CD14-positive monocyte (primary cell): ENCODE measurements around the gene SPATA32. TPM values are rescaled to one million over a fixed set of nuclear protein-coding genes. Genes with fewer than 3 reads are reported as not detected.

Experiments used
- DNase-seq, 3 donors: peaks; one replicate each; pipeline ENCODE4 v3.0.0-alpha.2; 2011 to 2022
- H2AFZ ChIP-seq: 2 replicates; pipeline ENCODE4 v1.6.0; 2012; ENCODE audit warnings: mild to moderate bottlenecking, low read depth, low read length, inconsistent platforms; ENCODE audit not compliant: insufficient read depth, poor library complexity, severe bottlenecking
- H3K27ac ChIP-seq, 2 donors: 1 replicate in 1 of 2; 2 replicates in 1 of 2; pipeline ENCODE4 v1.5.1; 2012 to 2013; ENCODE audit warnings: low read length in 2 of 2, control low read depth in 1 of 2, inconsistent platforms in 1 of 2, low read depth in 1 of 2, mild to moderate bottlenecking in 1 of 2
- H3K27me3 ChIP-seq, 2 donors: one replicate each; pipeline versions ENCODE4 v1.6.0 to v1.6.1; 2011 to 2013; ENCODE audit warnings: low read length in 2 of 2; ENCODE audit not compliant: control insufficient read depth in 2 of 2, insufficient read depth in 2 of 2
- H3K36me3 ChIP-seq, 2 donors: replicated peaks in 1 of 2; 1 replicate in 1 of 2; 2 replicates in 1 of 2; pipeline versions ENCODE4 v1.5.1 to v1.6.1; 2012 to 2013; ENCODE audit warnings: low read length in 2 of 2, control low read depth in 1 of 2, inconsistent platforms in 1 of 2, mild to moderate bottlenecking in 1 of 2; ENCODE audit not compliant: insufficient read depth in 2 of 2, control insufficient read depth in 1 of 2
- H3K4me1 ChIP-seq, 2 donors: 1 replicate in 1 of 2; 2 replicates in 1 of 2; pipeline versions ENCODE4 v1.5.1 to v1.6.1; 2012 to 2013; ENCODE audit warnings: low read length in 2 of 2, control low read depth in 1 of 2, inconsistent platforms in 1 of 2, mild to moderate bottlenecking in 1 of 2, moderate library complexity in 1 of 2; ENCODE audit not compliant: insufficient read depth in 2 of 2, control insufficient read depth in 1 of 2
- H3K4me2 ChIP-seq: replicated peaks from 2 replicates; pipeline ENCODE3; 2012; ENCODE audit warnings: low read length, moderate library complexity, mild to moderate bottlenecking; ENCODE audit not compliant: poor library complexity, severe bottlenecking; ENCODE audit errors: extremely low read depth
- H3K4me3 ChIP-seq, 3 experiments: fragments of 200-600 bp in 1 of 3; sonication (generic) in 1 of 3; replicated peaks in 1 of 3; 1 replicate in 2 of 3; 2 replicates in 1 of 3; pipeline ENCODE4 v1.5.1; 2011 to 2013; ENCODE audit warnings: low read length in 3 of 3, mild to moderate bottlenecking in 3 of 3, control low read depth in 2 of 3, low read depth in 2 of 3, inconsistent platforms in 1 of 3, moderate library complexity in 1 of 3
- H3K79me2 ChIP-seq: 2 replicates; pipeline ENCODE4 v1.6.0; 2012; ENCODE audit warnings: mild to moderate bottlenecking, control low read depth, inconsistent platforms, low read length, moderate library complexity; ENCODE audit not compliant: insufficient read depth
- H3K9ac ChIP-seq: 2 replicates; pipeline ENCODE4 v1.6.0; 2017; ENCODE audit warnings: low read length, mild to moderate bottlenecking; ENCODE audit not compliant: insufficient read depth, poor library complexity, severe bottlenecking
- H3K9me3 ChIP-seq, 2 donors: replicated peaks in 1 of 2; 1 replicate in 1 of 2; 2 replicates in 1 of 2; pipeline versions ENCODE4 v1.5.1 to v1.6.1; 2012 to 2013; ENCODE audit warnings: low read length in 2 of 2, control low read depth in 1 of 2; ENCODE audit not compliant: control insufficient read depth in 1 of 2, insufficient read depth in 1 of 2
- H4K20me1 ChIP-seq: 2 replicates; pipeline ENCODE4 v1.6.0; 2012; ENCODE audit warnings: mild to moderate bottlenecking, low read length, control low read depth, moderate library complexity; ENCODE audit not compliant: insufficient read depth
- H3K27ac Mint-ChIP-seq, 7 donors: one replicate each; pipeline ENCODE4 v1.8.0; 2020; ENCODE audit warnings: mild to moderate bottlenecking in 7 of 7, mixed read lengths in 7 of 7, moderate library complexity in 6 of 7, inconsistent platforms in 2 of 7
- H3K27me3 Mint-ChIP-seq, 3 donors: one replicate each; pipeline ENCODE4 v1.8.0; 2021 to 2022; ENCODE audit warnings: low read depth in 3 of 3, mild to moderate bottlenecking in 3 of 3, mixed read lengths in 3 of 3, moderate library complexity in 3 of 3, inconsistent platforms in 1 of 3
- H3K36me3 Mint-ChIP-seq, 2 donors: one replicate each; pipeline ENCODE4 v1.8.0; 2020; ENCODE audit warnings: mixed read lengths in 2 of 2, inconsistent platforms in 1 of 2, mild to moderate bottlenecking in 1 of 2
- H3K4me1 Mint-ChIP-seq: one replicate; pipeline ENCODE4 v1.8.0; 2020; ENCODE audit warnings: mild to moderate bottlenecking, mixed read lengths
- H3K4me3 Mint-ChIP-seq, 2 donors: one replicate each; pipeline ENCODE4 v1.8.0; 2020; ENCODE audit warnings: mild to moderate bottlenecking in 2 of 2, mixed read lengths in 2 of 2, moderate library complexity in 1 of 2
- H3K9me3 Mint-ChIP-seq, 7 donors: one replicate each; pipeline ENCODE4 v1.8.0; 2020 to 2022; ENCODE audit warnings: mixed read lengths in 7 of 7, mild to moderate bottlenecking in 6 of 7, moderate library complexity in 6 of 7, inconsistent platforms in 2 of 7
- CTCF ChIP-seq: fragments of 200-600 bp; IDR thresholded peaks from one replicate; pipeline ENCODE4 v1.8.0; 2022; ENCODE audit warnings: antibody characterized with exemption, mild to moderate bottlenecking
- WGBS: methylation state at CpG from one replicate; pipeline ENCODE4 v1.1.5; 2013; ENCODE audit warnings: missing lambda C conversion rate; ENCODE audit not compliant: insufficient coverage; 5-methylcytosine and 5-hydroxymethylcytosine counted together
- intact Hi-C, 2 donors: fragments of 100-400 bp; cut with micrococcal nuclease; formaldehyde crosslinking; loops; one replicate each; pipeline versions ENCODE4 v1.15.0 to v1.15.1; 2023
- polyA plus RNA-seq, 3 donors: library from polyadenylated mRNA; depleted of rRNA in 1 of 3; unstranded in 2 of 3; stranded (reverse) in 1 of 3; fragments of 300-500 nt in 2 of 3; fragments of >200 nt in 1 of 3; fragmentation: Illumina TruSeq in 2 of 3; gene quantifications; 1 replicate in 2 of 3; 2 replicates in 1 of 3; pipeline ENCODE4 v1.2.3, GENCODE V29; 2012 to 2021

Gene SPATA32
- polyA plus RNA-seq, 3 donors, result not detected

DNA sequence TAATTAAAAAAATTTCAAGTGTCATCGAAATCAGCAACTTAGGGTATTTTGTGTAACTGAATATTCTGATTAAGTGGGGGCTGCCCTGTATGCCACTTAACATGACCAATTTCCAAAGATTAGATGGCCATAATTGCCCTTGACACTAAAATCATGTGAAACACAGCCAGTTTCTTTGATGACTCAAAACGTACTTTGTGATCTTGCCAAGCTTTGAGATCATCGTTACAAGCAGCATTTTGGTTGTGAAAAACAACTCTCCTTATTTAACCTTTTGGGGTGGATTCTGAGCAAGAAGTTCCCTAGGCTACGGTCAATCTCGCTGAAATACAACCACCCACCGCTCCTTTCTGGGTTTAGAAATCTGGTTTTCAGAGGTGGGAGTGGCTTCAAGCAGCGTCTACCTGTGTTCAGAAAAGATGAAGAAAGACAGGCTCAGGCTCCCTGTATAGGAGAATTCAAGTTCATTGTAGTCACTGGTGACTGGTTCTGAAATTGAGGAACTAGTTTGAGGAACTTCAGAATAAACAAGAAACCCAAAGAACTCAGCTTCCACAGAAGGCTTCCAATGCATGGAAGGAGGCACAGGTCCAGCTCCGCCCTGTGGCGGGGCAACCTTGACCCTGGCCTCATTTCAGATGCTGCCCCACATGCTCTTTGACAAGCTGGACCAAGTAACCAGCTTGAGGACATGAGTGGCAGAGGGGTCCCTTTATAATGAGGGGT lies 45.6 kb upstream of the SPATA32 start:
- Mint-ChIP-seq H3K9me3 (peaks cover 0 to 5% (median 0%) of the 10 kb centered on the region in 7 donors), H3K27me3 (no peaks in the 10 kb centered on the region), H3K27ac (peak overlapping the region; percentile 96 to 100 (median 99)), H3K4me1 (peaks cover 81% of the 10 kb centered on the region), H3K4me3 (peak overlapping the region; percentile 24 to 46), H3K36me3 (peaks cover 32 to 42% of the 10 kb centered on the region in 2 donors)
- H3K79me2 ChIP-seq, result peaks cover 86% of the 10 kb centered on the region
- H4K20me1 ChIP-seq, result peaks cover 12% of the 10 kb centered on the region
- intact Hi-C loops, result loop anchor here in 1 of 2 donors (2.0 kb wide), 1 partner anchor 15 kb away; no protein-coding TSS in a partner anchor
- H3K4me1 ChIP-seq, result peaks cover 85 to 96% of the 10 kb centered on the region in 2 donors
- peaks cover 9 to 14% of the 10 kb centered on the region in 2 donors for H3K36me3 ChIP-seq
- peak overlapping the region in 1 of 3 experiments; percentile 30 for H3K4me3 ChIP-seq
- H3K27ac ChIP-seq, result peak overlapping the region; percentile 77 to 93
- no peak for TF ChIP-seq CTCF
- peak; percentile 81 to 93 (median 91) for DNase-seq
- no peak overlapping the region for H2AFZ ChIP-seq
- H3K27me3 ChIP-seq, result no peaks in the 10 kb centered on the region
- 0% methylated on average over 2 of the region's 9 CpGs for WGBS
- no peaks in the 10 kb centered on the region for H3K9me3 ChIP-seq
- peak overlapping the region; percentile 2 for H3K4me2 ChIP-seq
- H3K9ac ChIP-seq, result peak overlapping the region; percentile 45

- H3K9ac ChIP-seq, result no peak overlapping the region
- Mint-ChIP-seq H3K27me3 (peaks cover 0 to 2% (median 0%) of the 10 kb centered on the region in 3 donors), H3K9me3 (peaks cover 0 to 5% (median 0%) of the 10 kb centered on the region in 7 donors), H3K4me1 (peaks cover 82% of the 10 kb centered on the region), H3K4me3 (peak overlapping the region in 1 of 2 donors; percentile 21), H3K36me3 (peaks cover 29 to 39% of the 10 kb centered on the region in 2 donors), H3K27ac (peak overlapping the region; percentile 79 to 96 (median 87))
- no peak for DNase-seq
- H4K20me1 ChIP-seq, result peaks cover 17% of the 10 kb centered on the region
- H3K79me2 ChIP-seq, result peaks cover 86% of the 10 kb centered on the region
- no peak overlapping the region for H3K4me3 ChIP-seq
- H3K27ac ChIP-seq, result peak overlapping the region; percentile 77 to 93
- intact Hi-C loops, result loop anchor here in 1 of 2 donors (2.0 kb wide), 1 partner anchor 14 kb away; no protein-coding TSS in a partner anchor
- H3K4me2 ChIP-seq, result no peak overlapping the region
- no peaks in the 10 kb centered on the region for H3K27me3 ChIP-seq
- WGBS, result no CpG with 5 or more reads among the region's 5 CpGs
- no peak for TF ChIP-seq CTCF
- no peaks in the 10 kb centered on the region for H3K9me3 ChIP-seq
- H3K4me1 ChIP-seq, result peaks cover 85 to 96% of the 10 kb centered on the region in 2 donors
- H2AFZ ChIP-seq, result no peak overlapping the region
- peaks cover 9 to 14% of the 10 kb centered on the region in 2 donors for H3K36me3 ChIP-seq
Observed at GRCh38 chr17:45306623-45307022, 44.7 kb upstream of the SPATA32 start.
